Glomerular endothelial cell (primary cell): ENCODE results near the gene ELF5. TPM values are rescaled to one million over a fixed set of nuclear protein-coding genes. Genes with fewer than 3 reads are reported as not detected.
A peak's percentile ranks its signal among the peaks of the same experiment; 100 is the strongest.

Source experiments
- DNase-seq: peaks from one replicate; pipeline ENCODE4 v3.0.0-alpha.2; 2011; ENCODE audit warnings: low read depth, low spot score; ENCODE audit errors: extremely low read depth
- total RNA-seq: library from RNA; depleted of rRNA; stranded (reverse); fragments of >200 nt; gene quantifications from 2 replicates; pipeline ENCODE4 v1.2.3, GENCODE V29; 2015

The ELF5 gene
- total RNA-seq, 1 donor from 2014 or later: not detected

- no peak for DNase-seq
Measured at GRCh38 chr11:34523053-34523452, 9.5 kb upstream of the ELF5 start.

- DNase-seq: no peak
Measured at GRCh38 chr11:34522188-34522587, 8.6 kb upstream of the ELF5 start.

DNA sequence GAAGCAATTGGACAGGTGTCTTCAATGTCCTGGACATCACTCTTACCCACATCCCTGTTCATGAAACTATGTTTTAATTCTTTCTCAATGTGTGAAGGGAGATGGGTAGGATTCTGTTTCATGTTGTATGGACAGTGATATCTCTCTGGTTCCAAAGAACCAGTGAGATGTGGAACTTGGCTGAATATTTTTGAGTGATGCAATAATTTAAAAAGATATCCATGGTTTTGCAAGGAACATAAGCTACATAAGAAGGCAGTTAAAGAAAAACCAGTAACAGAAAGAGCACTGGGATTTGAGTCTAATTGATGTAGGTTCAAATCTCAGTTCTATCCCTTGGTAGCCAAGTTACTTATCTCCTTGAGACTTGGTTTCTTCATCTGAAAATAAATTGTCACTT lies 7.7 kb upstream of the ELF5 start:
- no peak for DNase-seq

- DNase-seq: no peak
Measured at GRCh38 chr11:34519595-34520235, 6.1 kb upstream of the ELF5 start.

DNA sequence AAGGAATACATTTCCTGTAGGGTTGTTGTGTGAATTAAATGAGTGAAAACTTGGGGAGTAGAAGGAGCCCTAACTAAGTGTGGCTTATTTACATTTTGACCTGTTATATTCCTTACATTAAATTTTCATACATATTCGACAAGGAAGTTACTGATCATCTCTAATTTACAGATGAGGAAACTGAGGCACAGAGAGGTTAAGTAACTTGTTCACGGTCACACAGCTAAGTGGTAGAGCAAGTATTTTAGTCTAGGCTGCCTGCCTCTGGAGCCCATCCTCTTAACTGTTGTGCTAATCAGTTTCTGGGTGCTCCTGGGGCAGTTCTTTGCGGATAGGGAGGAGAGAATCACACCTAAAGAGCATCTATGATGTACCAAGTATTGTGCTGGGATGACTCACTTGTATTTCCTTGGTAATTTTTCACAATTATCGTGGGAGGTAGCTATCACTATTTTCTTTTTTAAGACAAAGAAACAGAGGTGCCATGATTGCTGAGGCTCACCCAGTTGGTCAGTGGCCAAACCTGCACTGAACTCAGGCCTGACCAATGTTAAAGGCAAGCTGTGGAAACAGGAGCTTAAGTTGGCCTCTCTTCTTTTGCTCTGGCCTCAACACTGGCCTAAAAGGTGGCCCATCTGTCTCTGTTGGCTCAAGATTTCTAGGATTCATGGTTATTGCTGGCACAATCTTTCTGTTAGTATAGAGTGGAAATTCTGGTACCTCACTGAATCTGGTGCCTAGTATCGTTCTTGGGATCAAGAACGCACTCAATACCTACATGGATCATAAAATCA lies 2.9 kb upstream of the ELF5 start:
- DNase-seq: no peak

DNA sequence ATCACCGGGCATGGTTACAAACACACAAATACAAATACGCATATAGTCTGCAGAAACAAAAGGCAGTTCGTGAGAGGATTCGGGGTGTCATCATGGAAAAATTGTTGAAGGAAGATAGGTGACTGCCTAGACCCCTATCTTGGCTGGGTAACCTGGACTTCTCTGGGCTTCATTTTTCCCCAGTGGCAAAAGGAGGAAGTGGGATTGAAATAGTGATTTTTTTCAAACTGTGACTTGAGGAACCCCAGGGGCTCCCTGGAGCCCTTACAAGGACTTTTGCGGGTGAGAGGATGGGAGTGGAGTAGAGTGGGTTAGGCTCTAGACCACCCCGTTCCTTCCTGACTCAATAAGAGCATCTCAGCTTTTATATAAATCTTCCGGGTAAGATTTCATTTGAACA lies 1.0 kb upstream of the ELF5 start:
- no peak for DNase-seq

DNA sequence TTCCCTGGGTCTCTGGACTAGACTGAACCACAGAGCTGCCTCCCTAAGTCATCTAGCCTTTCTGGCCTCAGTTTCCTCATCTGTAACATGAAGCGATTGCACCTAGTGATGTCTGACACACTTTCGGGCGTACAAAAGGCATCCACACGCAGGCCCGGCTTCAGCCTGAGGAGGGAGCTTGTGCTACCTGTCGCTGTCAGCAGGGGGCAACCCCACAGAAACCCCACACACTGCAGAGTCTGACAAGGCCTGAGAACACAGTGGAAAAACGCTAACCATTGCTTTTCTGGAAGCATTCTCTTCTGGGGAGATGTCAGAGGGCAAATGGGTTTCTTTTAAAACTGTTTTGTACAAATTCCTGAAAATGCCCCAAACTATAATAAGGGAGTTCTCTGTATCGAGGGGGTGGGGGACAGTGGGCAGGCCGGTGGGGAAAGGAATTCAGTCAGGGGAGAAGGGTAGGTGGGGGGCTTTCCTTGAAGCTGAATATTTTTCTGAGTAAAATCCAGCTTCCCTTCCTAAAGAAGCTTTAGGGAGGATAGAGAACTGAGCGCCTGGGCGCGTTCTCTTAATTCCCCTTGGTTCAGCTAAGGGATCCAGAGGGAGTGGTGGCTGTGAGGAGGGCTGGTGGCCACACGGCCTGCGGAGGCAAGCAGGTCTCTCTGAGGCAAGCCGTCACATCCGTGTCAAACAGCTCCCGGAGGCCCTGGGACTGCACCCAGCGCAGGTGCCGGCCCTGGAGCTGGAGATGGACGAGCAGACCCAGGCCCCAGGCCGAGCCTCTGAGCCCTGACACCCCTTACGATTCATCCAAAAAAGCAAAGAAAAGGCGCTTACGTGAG lies 533 bp downstream of the ELF5 start:
- DNase-seq: peak; percentile 7

- no peak for DNase-seq
Measured at GRCh38 chr11:34510673-34511072, 2.9 kb downstream of the ELF5 start.

DNA sequence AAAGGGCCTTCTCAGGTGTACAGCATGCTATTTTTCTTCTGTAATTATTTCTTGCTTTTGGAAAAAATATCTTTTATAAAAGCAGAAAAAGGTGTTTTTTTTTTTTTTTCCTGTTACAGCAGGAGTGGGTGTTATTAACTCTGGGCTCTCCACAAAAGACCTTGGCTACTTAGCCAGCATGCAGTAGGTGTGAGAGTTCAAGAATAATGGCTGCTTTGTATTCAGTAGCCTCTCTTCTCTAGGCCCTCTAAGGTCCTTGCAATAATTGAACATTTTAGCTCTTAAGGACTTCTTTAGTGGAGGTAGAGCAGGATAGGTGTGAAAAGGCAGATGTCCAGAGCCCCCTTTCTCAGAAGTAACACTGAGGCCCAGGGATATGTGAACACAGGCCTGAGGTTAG lies 3.4 kb downstream of the ELF5 start:
- no peak for DNase-seq

- DNase-seq: no peak
Measured at GRCh38 chr11:34509336-34509876, 4.2 kb downstream of the ELF5 start.

DNA sequence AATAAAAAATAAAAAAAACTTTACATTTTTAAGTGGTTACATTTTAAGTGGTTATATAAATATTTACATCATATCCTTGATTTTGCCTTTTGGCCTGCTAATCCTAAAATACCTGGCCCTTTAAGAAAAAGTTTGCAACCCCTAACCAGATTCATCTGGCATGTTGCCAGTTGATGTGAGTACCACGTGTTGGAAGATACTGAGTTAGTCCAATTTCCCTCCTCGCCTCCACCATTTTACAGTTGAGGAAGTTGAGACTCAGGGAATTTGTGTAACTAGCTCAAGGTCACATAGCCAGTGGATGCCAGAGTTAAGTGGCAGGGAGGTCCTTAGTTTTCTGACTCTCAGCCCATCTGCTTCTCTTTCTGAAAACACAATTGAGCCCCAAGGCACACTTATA lies 5.1 kb downstream of the ELF5 start:
- DNase-seq: no peak

DNA sequence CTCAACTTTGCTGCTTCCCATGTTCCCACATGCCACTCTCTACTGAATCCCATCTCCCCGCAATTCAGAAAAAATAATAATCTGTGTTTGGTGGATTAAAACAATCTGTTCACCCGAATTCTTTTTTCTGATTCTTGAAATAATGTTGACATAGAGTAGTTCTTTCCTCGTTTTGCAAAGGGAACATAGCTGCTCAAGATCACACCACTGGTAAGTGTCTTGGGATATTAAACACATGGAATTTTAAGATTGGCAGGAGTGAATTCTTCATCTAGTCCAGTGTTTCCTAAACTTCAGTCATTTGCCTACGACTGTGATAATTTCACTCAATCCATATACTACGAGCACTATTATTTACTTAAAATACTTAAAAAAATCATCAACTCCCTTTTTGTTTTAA lies 6.0 kb downstream of the ELF5 start:
- no peak for DNase-seq

DNA sequence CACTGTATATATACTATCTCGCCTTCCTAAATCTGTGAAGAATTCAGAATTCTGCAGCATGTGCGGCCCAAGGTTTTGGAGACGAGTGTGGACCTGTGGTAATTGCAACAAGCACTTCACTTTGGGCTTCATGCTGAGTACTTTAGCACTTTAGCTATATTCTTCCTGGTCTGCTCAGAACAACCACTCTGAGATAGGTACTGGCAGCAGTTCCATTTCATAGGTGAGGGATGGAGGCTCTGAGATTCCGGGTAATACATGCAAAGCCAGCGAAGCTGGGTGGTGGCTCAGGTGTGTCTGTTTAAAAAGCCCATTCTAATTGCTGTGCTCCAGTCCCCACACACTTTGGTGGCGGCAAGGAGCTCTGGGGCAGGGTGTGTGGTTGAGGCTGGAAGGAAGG lies 6.4 kb downstream of the ELF5 start:
- DNase-seq: no peak

- DNase-seq: no peak
Measured at GRCh38 chr11:34505874-34506273, 7.7 kb downstream of the ELF5 start.

DNA sequence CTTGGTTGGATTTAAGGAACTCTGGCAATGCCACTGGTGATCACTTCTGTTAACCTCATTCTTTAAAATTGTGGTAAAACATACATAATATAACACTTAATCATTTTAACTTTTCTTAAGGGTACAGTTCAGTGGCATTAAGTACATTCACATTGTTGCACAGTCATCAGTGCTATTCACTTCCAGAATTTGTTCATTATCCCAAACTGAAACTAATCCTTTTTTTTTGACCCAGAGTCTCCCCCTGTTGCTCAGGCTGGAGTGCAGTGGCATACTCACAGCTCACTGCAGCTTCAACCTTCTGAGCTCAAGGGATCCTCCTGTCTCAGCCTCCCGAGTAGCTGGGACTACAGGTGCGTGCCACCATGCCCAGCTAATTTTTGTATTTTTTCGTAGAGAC lies 10.6 kb downstream of the ELF5 start:
- no peak for DNase-seq

DNA sequence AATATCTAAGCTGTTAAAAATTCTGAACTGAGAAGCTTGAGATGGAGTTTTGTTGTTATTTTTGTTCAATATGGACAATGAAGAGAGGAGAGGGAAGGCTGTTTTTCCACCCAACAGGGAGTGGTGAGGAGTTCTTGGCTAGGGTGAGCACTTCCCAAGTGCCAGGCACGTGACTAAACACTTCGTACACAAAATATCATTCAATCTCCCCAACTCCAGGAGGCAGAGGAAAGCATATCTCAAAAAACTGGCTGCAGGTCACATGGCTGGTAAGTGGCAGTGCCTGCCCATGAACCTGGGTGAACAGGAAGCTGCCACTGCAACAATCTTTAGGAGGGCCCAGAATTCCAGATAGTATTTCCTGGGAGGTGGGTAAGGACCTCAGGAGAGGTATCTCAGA lies 11.6 kb downstream of the ELF5 start:
- no peak for DNase-seq

DNA sequence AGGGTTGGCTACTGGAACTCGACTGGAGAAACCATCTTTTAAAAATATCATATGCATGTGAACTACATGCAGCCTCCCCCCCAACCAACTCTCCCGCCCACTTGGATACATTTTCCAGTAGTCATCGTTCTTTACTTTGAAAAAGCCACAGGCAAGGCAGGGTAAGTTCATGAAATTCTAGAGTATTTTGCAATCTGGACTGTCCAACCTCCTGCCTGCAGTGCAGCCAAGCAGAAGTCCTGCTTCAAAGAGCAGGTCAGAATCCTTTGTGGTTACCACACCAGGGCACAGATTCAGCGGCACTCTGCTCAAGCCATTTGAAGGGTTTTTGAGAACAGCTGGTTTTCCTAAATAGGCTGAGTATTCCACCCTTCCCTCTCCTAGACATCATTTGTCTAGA lies 12.1 kb downstream of the ELF5 start:
- no peak for DNase-seq

DNA sequence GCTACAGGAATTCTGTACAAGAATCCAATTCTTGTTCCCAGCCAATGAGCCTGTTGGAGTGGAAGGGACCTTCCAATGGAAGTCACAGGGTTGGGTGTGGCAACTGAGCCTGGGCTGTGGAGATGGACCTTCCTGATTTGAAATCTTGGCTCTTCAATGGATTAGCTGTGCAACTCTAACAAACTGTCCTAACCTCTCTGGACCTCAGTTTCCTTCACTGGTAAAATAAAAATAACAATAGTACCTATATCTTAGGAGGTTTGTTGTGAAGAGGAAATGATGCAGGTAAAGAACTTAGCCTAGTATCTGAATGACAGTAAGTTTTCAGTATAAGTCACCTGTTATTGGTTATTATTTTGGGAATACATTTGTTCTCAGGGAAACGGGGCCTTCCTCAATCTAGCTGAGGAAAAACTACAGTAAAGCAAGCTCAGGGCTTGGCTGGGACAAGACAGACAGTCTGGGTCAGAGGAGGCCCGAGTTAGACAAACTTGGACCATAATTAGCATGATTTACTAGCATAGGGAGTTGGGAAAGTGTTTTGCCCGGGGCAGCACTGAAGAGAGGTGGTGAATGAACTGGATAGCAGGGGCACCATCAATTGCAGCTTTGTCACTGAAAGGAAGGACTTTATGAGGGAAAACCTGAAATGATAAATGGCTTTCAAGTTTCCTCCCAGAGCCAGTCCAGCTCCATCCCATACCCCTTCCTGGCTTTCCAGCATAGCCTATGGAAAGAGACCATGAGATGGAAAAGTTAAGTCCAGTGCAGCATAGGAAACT lies 13.7 kb downstream of the ELF5 start:
- DNase-seq: no peak

DNA sequence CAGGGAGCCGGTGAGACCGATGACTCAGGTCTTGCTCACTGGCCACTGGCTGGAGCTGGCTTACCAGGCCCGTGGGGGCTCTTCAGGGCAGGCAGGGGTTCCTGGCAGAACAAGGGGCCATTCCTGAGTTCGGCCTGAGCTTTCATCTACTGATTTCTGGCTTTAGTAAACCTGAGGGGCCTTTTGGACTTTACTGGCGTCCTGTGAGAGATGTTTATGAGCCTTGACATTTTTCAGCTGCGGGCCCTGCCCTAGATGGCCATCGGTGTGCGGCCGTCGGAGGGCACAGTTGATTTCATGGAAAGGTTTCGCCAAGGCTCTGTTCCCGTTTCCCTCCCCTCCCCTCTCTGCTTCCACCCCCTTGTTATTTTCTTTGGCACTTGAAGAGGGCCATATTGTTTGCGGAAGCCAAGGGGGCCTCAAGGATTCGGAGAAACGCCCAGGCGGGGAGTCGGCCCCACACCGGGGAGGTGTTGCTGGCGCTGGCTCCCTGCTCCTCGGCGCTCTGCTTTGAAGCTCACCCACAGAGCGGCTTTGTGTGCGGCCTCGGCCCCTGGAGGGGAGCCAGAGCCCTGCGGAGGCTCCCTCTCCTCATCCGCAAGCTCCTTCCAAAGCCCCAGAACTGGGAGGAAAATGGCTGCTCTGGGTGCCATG lies 17.7 kb downstream of the ELF5 start:
- no peak for DNase-seq

DNA sequence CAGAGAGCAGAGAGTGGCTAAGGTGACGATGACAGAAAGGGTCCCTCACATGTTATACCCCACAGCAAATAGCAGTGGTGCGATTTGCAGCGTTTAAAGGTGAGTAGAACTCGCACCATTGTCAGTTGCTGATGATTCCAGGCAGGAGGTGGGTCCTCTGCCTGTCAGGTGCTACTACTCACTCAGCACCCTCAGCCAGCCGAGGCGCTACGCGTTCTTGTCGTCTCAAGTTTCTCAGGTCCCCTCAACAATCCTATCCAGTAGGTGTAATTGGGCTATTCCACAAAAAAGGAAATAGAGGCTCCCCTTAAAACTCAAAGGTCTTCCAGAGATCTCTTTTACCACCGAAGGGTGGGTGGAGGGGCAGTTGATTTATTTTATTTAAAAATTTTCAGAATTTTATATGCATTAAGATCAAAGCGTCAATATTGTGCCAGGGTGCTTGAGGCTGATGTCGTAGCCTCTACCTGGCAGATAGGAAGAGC lies 18.3 kb downstream of the ELF5 start:
- DNase-seq: no peak
